ENCODE data around the gene BMERB1. TPM values are rescaled to one million over a fixed set of nuclear protein-coding genes. Genes with fewer than 3 reads are reported as not detected.

Gene BMERB1
- total RNA-seq, 1 experiment from 2014 or later: 13.6 TPM

GRCh38 chr16:15552507-15552906 is 118.1 kb downstream of the BMERB1 start (continued):
- TF ChIP-seq CBFB (CRISPR knock-in tag; IDR thresholded peaks at IDR 0.05; ENCODE audit: low read depth): no peak

GRCh38 chr16:15553313-15554088 is 119.1 kb downstream of the BMERB1 start:
- ChIA-PET POLR2A (no interaction called here), CTCF (interaction anchor here (1.3 kb wide), 1 partner anchor 90 kb away, joined by 3 read pairs; the partner anchor contains the start of gene MARF1)
- DNase-seq (ENCODE audit: low spot score) (no peak), ATAC-seq (no peak)
- Mint-ChIP-seq H3K9me3 (no peaks in the 10 kb centered on the region), H3K4me3 (no peak overlapping the region), H3K36me3 (no peaks in the 10 kb centered on the region), H3K4me1 (no peaks in the 10 kb centered on the region; the same call in 1 of the 2 replicates), H3K27ac (no peak overlapping the region), H3K27me3 (ENCODE audit: low read depth) (no peaks in the 10 kb centered on the region)
- TF ChIP-seq SMAD3 (CRISPR knock-in tag; IDR thresholded peaks at IDR 0.05; ENCODE audit: borderline replicate concordance) (no peak), ZBTB21 (CRISPR knock-in tag; IDR thresholded peaks at IDR 0.05; ENCODE audit: borderline replicate concordance) (no peak), PREB (CRISPR knock-in tag; IDR thresholded peaks at IDR 0.05; ENCODE audit: borderline replicate concordance) (no peak), MAX (CRISPR knock-in tag; IDR thresholded peaks at IDR 0.05) (no peak), ZNF396 (CRISPR knock-in tag; IDR thresholded peaks at IDR 0.05; ENCODE audit: borderline replicate concordance) (no peak), CBFB (CRISPR knock-in tag; IDR thresholded peaks at IDR 0.05; ENCODE audit: low read depth) (no peak), ATF3 (CRISPR knock-in tag; conservative IDR thresholded peaks at IDR 0.05) (no peak), KAT7 (CRISPR knock-in tag; IDR thresholded peaks at IDR 0.05; ENCODE audit: borderline replicate concordance) (no peak), CDX4 (CRISPR knock-in tag; IDR thresholded peaks at IDR 0.05; ENCODE audit: borderline replicate concordance) (no peak), ATF2 (CRISPR knock-in tag; IDR thresholded peaks at IDR 0.05; ENCODE audit: borderline replicate concordance, low read depth) (no peak), ZNF263 (CRISPR knock-in tag; IDR thresholded peaks at IDR 0.05; ENCODE audit: low read depth) (no peak), AR (CRISPR knock-in tag; IDR thresholded peaks at IDR 0.05) (no peak), HMGXB4 (CRISPR knock-in tag; IDR thresholded peaks at IDR 0.05) (no peak), FOXK1 (CRISPR knock-in tag; IDR thresholded peaks at IDR 0.05) (no peak), TEAD4 (CRISPR knock-in tag; IDR thresholded peaks at IDR 0.05) (no peak), ZNF416 (CRISPR knock-in tag; IDR thresholded peaks at IDR 0.05) (no peak), ZNF138 (CRISPR knock-in tag; conservative IDR thresholded peaks at IDR 0.05) (no peak)
